Mammary epithelial cell (primary cell): ENCODE data around the gene GABRG3.

Experiments
- CTCF ChIP-seq, 2 donors: IDR thresholded peaks in 1 of 2; conservative IDR thresholded peaks in 1 of 2; 2 replicates each; pipeline ENCODE4 v1.5.1; 2011 to 2012; ENCODE audit warnings: inconsistent platforms in 2 of 2, low read length in 2 of 2, mild to moderate bottlenecking in 2 of 2, control low read depth in 1 of 2, low read depth in 1 of 2; ENCODE audit not compliant: insufficient read depth in 1 of 2; ENCODE audit errors: extremely low read depth in 1 of 2
- EZH2 ChIP-seq: IDR thresholded peaks from 2 replicates; pipeline ENCODE4 v1.6.1; 2012; ENCODE audit warnings: low read length, inconsistent platforms, borderline replicate concordance

GRCh38 chr15:27550635-27551034 lies 579.7 kb downstream of the GABRG3 start:
- no peak for TF ChIP-seq CTCF (conservative IDR thresholded peaks at IDR 0.05 in 1 of 2, IDR thresholded peaks at IDR 0.05 in 1 of 2; ENCODE audit: extremely low read depth in 1 of 2, insufficient read depth in 1 of 2, low read depth in 1 of 2, low read length in 2 of 2)
- TF ChIP-seq EZH2, result no peak
